GM12872 (cell line): Measurements from ENCODE around the gene SNX20.

ENCODE experiments used
- TF ChIP-seq, protein P1 (sequence below): IDR thresholded peaks from 3 replicates; pipeline ENCODE4 v1.5.1; 2011; ENCODE audit warnings: low read depth, mild to moderate bottlenecking, low read length, moderate library complexity; ENCODE audit not compliant: insufficient read depth

Gene SNX20

DNA sequence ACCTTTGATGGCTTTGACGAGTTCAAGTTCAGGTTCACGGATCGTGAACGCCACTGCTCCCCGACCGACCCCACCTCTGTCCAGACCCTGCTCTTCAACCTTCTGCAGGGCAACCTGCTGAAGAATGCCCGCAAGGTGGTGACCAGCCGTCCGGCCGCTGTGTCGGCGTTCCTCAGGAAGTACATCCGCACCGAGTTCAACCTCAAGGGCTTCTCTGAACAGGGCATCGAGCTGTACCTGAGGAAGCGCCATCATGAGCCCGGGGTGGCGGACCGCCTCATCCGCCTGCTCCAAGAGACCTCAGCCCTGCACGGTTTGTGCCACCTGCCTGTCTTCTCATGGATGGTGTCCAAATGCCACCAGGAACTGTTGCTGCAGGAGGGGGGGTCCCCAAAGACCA is 29.9 kb upstream of the SNX20 start:
- TF ChIP-seq, protein P1, sequence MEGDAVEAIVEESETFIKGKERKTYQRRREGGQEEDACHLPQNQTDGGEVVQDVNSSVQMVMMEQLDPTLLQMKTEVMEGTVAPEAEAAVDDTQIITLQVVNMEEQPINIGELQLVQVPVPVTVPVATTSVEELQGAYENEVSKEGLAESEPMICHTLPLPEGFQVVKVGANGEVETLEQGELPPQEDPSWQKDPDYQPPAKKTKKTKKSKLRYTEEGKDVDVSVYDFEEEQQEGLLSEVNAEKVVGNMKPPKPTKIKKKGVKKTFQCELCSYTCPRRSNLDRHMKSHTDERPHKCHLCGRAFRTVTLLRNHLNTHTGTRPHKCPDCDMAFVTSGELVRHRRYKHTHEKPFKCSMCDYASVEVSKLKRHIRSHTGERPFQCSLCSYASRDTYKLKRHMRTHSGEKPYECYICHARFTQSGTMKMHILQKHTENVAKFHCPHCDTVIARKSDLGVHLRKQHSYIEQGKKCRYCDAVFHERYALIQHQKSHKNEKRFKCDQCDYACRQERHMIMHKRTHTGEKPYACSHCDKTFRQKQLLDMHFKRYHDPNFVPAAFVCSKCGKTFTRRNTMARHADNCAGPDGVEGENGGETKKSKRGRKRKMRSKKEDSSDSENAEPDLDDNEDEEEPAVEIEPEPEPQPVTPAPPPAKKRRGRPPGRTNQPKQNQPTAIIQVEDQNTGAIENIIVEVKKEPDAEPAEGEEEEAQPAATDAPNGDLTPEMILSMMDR: no peak

DNA sequence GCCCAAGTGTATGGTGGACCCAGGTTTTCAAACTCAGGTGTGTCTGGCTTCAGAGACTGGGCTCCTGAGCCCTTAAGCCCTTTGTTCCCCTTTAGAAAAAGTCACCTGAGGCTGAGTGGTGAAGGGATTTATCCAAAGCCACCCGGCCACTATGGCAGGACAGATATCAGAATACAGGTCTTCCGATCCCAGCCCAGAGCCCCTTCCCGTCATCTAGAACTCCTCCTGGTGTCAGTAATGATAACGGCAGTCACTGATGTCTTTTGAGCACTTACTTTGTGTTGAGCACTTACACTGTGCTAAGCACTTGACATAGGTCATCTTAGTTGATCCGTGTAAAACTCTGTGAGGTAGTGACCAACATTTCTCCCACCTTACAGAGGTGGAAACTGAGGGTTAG is 28.9 kb upstream of the SNX20 start:
- TF ChIP-seq, protein P1: no peak

DNA sequence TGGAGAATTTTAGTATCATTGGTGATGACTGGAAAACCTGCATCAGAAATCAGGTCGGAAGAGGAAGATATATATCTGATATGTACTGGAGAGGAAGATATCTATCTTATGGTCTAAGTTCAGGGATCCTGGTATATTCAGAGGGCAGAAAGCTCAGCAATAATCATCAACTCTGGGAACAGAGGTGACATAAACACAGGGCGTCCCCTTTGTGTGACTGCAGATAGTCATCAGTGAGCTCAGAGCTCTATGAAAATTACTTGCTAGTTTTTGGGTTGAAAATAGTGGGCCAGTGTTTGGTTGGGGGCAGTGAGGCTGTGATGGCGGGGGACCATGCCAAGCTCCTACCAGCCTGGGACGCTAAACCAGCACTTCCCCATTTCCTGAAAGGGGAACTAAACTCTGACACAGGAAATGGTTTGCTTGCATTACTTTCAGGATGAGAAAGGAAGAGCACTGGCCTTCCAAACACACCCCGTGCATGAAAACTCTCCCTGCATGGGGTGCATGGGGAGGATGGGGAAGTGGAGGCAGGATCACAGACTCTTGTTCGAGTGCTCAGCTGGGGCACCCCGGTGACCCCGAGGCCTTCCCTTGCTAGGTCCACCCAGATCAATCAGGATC is 28.1 kb upstream of the SNX20 start:
- TF ChIP-seq, protein P1: no peak

DNA sequence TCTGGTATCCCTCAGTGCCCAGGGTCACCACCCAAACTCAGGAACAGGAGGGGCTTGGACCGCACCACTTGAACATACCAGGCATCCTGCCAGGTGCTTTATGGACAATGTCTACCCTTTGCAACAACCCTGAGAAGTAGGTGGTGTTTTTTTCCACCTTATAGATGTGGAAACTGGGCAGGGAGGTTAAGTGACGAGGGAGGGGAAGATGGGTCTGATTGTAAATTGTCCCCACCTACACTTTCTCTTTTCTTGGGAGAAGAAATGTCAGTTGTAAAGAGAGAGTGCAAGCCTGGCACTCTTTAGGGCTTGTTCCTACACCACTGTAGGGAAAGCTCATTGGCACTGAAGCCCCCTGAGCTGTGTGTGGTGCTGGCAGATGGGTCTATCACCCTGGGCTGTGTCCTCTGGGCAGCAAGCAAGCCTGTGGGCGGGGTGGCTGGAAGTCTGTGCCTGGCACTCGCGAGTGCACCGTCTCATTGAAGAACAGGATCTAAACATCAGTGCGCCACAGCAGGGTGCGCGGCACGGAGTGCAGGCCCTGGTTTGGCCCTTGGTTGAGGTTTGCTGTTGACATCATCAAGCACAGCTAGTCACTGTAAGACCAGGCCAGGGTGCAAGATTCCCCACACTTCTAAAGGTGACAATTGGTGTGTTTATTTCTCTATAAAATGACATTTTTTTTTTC is 27.4 kb upstream of the SNX20 start:
- TF ChIP-seq, protein P1: no peak

DNA sequence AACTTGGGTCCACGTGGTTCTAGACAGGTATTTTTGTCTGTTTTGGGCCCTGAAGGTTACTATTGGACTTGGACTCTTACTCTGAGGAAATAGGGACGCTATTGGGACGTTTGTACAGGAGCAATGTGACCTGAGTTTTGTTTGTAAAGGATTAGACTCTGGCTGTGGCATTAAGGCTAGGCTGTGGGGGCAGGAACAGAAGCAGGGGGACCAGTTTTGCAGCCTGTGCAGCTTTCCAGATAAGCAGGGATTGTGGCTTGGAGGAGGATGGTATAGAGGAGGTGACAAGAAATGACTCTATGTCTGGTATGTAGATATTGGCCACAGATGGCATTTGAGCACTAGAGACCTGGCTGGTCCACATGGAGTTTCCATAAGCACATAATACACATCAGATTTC is 25.1 kb upstream of the SNX20 start:
- TF ChIP-seq, protein P1: no peak

DNA sequence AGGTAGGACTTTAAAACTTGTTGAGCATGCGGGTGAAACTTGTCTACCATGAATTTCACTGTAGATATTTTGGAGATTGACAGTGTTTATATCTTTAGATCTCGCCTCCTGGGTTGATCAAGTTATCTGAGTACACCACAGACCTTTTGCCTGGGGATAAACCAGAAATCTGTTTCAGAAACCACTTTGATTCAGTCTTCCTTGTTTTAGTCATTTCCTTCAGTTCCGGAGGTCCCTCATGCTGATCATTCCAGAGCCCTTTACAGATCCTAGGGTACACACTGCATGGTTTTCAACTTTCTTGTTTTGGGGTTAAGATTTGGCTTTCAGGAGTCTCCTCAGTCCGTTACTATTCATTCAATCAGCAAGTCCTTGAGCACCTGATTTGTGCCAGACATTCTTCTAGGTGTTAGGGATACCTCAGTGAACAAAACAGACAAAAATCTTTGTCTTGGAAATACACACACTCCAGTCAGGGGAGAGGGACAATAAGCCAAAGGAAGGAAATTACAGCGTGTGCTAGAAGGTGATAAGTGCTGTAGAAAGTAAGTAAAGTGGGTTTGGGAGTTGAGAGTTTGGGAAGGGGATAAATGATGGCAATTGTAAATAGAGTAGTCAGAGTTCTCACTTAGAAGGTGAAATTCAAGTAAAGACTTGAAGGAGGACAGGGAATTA is 24.5 kb upstream of the SNX20 start:
- TF ChIP-seq, protein P1: no peak

DNA sequence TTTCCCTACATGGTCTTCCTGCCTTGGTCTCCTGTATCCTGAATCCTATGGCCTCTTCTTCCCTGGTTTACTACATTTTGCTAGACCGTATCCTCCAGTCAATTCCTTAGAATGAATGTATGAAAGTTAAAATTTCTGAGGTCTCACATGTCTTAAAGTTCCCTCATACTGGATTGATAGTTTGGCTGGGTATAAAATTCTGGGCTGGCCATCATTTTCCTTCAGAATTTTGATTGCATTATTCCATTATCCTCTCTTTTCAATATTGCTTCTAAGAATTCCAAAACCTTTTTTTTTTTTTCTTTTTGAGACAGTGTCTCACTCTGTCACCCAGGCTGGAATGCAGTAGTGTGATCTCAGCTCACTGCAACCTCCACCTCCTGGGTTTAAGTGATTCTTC is 23.1 kb upstream of the SNX20 start:
- TF ChIP-seq, protein P1: no peak
